SHP77 treated with DMSO at 0.1 percent for 48 hours (cell line): Measurements from ENCODE around the gene SYNDIG1L.

Source experiments
- DNase-seq: peaks from one replicate; lab custom pipeline; 2025; lab: John Stamatoyannopoulos, UW

Gene SYNDIG1L

GRCh38 chr14:74429221-74429691 lies 3.2 kb upstream of the SYNDIG1L start:
- no peak for DNase-seq

GRCh38 chr14:74427651-74428050 lies 1.6 kb upstream of the SYNDIG1L start:
- no peak for DNase-seq

- no peak for DNase-seq
These were observed 347 bp downstream of the SYNDIG1L start for GRCh38 chr14:74425525-74426201.

- DNase-seq, result no peak
These were observed 1.4 kb downstream of the SYNDIG1L start for GRCh38 chr14:74424606-74425005.

GRCh38 chr14:74423246-74423645 lies 2.8 kb downstream of the SYNDIG1L start:
- DNase-seq, result no peak

- no peak for DNase-seq
These were observed 4.0 kb downstream of the SYNDIG1L start for GRCh38 chr14:74421981-74422380.

- DNase-seq, result no peak
These were observed 6.9 kb downstream of the SYNDIG1L start for GRCh38 chr14:74419086-74419485.

- DNase-seq, result no peak
These were observed 8.0 kb downstream of the SYNDIG1L start for GRCh38 chr14:74418031-74418430.

GRCh38 chr14:74417611-74418010 lies 8.4 kb downstream of the SYNDIG1L start:
- DNase-seq, result no peak

GRCh38 chr14:74417201-74417600 lies 8.8 kb downstream of the SYNDIG1L start:
- DNase-seq, result no peak

GRCh38 chr14:74415115-74415437 lies 10.9 kb downstream of the SYNDIG1L start:
- no peak for DNase-seq

GRCh38 chr14:74414403-74415114 lies 11.5 kb downstream of the SYNDIG1L start:
- no peak for DNase-seq

GRCh38 chr14:74413627-74414026 lies 12.4 kb downstream of the SYNDIG1L start:
- no peak for DNase-seq

- DNase-seq, result no peak
These were observed 13.3 kb downstream of the SYNDIG1L start for GRCh38 chr14:74412753-74413152.

- DNase-seq, result no peak
These were observed 14.3 kb downstream of the SYNDIG1L start for GRCh38 chr14:74411671-74412070.

GRCh38 chr14:74409441-74409840 lies 16.6 kb downstream of the SYNDIG1L start:
- no peak for DNase-seq

- no peak for DNase-seq
These were observed 17.1 kb downstream of the SYNDIG1L start for GRCh38 chr14:74408870-74409269.

- DNase-seq, result no peak
These were observed 18.2 kb downstream of the SYNDIG1L start for GRCh38 chr14:74407801-74408154.

- DNase-seq, result no peak
These were observed 18.8 kb downstream of the SYNDIG1L start for GRCh38 chr14:74407021-74407800.

- no peak for DNase-seq
These were observed 20.3 kb downstream of the SYNDIG1L start for GRCh38 chr14:74405663-74406062.

GRCh38 chr14:74404435-74404834 lies 21.6 kb downstream of the SYNDIG1L start:
- no peak for DNase-seq

- no peak for DNase-seq
These were observed 22.2 kb downstream of the SYNDIG1L start for GRCh38 chr14:74403619-74404417.
